Stomach (tissue), 9 donors: ENCODE data around the gene SDCCAG8. TPM values are rescaled to one million over a fixed set of nuclear protein-coding genes. Genes with fewer than 3 reads are reported as not detected.
A peak's percentile ranks its signal among the peaks of the same experiment; 100 is the strongest.

Experiments
- DNase-seq, 2 donors: peaks; one replicate each; pipeline versions ENCODE4 v3.0.0 to v3.0.0-alpha.2; 2013 to 2019
- H3K27ac ChIP-seq, 5 donors: fragments of 200-600 bp in 4 of 5; sonication (generic) in 4 of 5; one replicate each; pipeline ENCODE4 v1.5.1; 2013 to 2019; ENCODE audit warnings: mild to moderate bottlenecking in 1 of 5, moderate library complexity in 1 of 5
- H3K27me3 ChIP-seq, 3 donors: fragments of 200-600 bp; sonication (generic); one replicate each; pipeline ENCODE4 v1.5.1; 2017 to 2019; ENCODE audit warnings: mixed run types in 1 of 3
- H3K36me3 ChIP-seq, 4 donors: fragments of 200-600 bp; sonication (generic); 1 replicate in 3 of 4; 2 replicates in 1 of 4; pipeline ENCODE4 v1.5.1; 2016 to 2019
- H3K4me1 ChIP-seq, 4 donors: fragments of 200-600 bp; sonication (generic); one replicate each; pipeline ENCODE4 v1.5.1; 2016 to 2019
- H3K4me3 ChIP-seq, 4 donors: fragments of 200-600 bp; sonication (generic) in 3 of 4; one replicate each; pipeline ENCODE4 v1.5.1; 2016 to 2019; ENCODE audit warnings: mild to moderate bottlenecking in 1 of 4
- H3K9me3 ChIP-seq, 4 donors: fragments of 200-600 bp; sonication (generic); one replicate each; pipeline ENCODE4 v1.5.1; 2016 to 2019
- EP300 ChIP-seq: sonication (generic); formaldehyde crosslinking; IDR thresholded peaks from one replicate; pipeline ENCODE4 v1.6.1; 2017; ENCODE audit warnings: antibody characterized with exemption
- POLR2A ChIP-seq, 4 donors: fragments of 450-650 bp; IDR thresholded peaks; one replicate each; pipeline ENCODE4 v1.6.1; 2016; ENCODE audit warnings: antibody characterized with exemption in 4 of 4, control low read depth in 2 of 4, mild to moderate bottlenecking in 1 of 4, moderate library complexity in 1 of 4
- POLR2AphosphoS5 ChIP-seq, 3 donors: sonication (generic); formaldehyde crosslinking; IDR thresholded peaks; one replicate each; pipeline ENCODE4 v1.6.1; 2016; ENCODE audit warnings: antibody characterized with exemption in 3 of 3
- WGBS, 5 donors: extraction: QIAGEN DNeasy Blood & Tissue Kit in 3 of 5; methylation state at CpG; one replicate each; pipeline versions ENCODE4 v1.1.5 to v1.1.7; 2013 to 2018; 5-methylcytosine and 5-hydroxymethylcytosine counted together
- intact Hi-C: fragments of 100-400 bp; cut with DNase I; formaldehyde crosslinking; loops from one replicate; pipeline ENCODE4 v1.15.1; 2023; ENCODE audit warnings: low total_unique reads
- polyA plus RNA-seq, 3 donors: library from polyadenylated mRNA; stranded (reverse); fragments of 200-250 nt; gene quantifications; one replicate each; pipeline ENCODE4 v1.2.3, GENCODE V29; 2013
- total RNA-seq, 5 donors: library from RNA; depleted of rRNA; stranded (reverse); fragments of >200 nt; gene quantifications; one replicate each; pipeline versions ENCODE4 v1.1.0 to v1.2.3, GENCODE V29; 2014 to 2016
- TF ChIP-seq, protein P1 (sequence below), 7 experiments: fragments of 450-650 bp in 4 of 7; fragments of 200-600 bp in 3 of 7; sonication (generic) in 3 of 7; IDR thresholded peaks; one replicate each; pipeline ENCODE4 v1.5.1; 2016 to 2019; ENCODE audit warnings: antibody characterized with exemption in 7 of 7, control low read depth in 2 of 7, mild to moderate bottlenecking in 1 of 7
- donor health status: healthy with polysubstance abuse.
- donor health status: Bipolar disorder and iron deficiency.
- donor health status: healthy.

The SDCCAG8 gene
- total and polyA plus RNA-seq, 8 donors: 16.3 to 184 (median 24.5) TPM

DNA sequence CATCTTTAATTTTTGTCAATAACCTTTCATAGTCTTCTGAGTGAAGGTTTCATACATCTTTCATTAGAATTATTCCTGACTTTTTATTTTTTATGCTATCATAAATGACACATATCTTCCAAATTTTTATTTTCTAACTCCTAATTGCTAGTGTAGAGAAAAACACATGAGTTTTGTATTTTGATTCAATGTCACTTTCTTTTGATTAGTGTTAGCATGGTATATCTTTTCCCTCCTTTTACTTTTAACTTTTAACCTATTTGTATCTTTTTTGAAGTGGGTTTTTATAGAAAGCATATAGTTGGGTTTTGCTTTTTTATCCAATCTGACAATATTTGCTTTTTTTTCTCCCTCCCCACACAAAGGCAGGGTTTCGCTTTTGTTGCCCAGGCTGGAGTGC lies 43.2 kb downstream of the SDCCAG8 start:
- intact Hi-C loops: no loop called here
- no peak for DNase-seq
- 94 to 100% (median 96%) methylated on average over 1 of the region's 1 CpG for WGBS, 5 donors
- H3K4me3 ChIP-seq: no peak overlapping the region
- TF ChIP-seq POLR2A (IDR thresholded peaks at IDR 0.05) (no peak), EP300 (no peak), POLR2AphosphoS5 (IDR thresholded peaks at IDR 0.05) (no peak)
- TF ChIP-seq, protein P1, sequence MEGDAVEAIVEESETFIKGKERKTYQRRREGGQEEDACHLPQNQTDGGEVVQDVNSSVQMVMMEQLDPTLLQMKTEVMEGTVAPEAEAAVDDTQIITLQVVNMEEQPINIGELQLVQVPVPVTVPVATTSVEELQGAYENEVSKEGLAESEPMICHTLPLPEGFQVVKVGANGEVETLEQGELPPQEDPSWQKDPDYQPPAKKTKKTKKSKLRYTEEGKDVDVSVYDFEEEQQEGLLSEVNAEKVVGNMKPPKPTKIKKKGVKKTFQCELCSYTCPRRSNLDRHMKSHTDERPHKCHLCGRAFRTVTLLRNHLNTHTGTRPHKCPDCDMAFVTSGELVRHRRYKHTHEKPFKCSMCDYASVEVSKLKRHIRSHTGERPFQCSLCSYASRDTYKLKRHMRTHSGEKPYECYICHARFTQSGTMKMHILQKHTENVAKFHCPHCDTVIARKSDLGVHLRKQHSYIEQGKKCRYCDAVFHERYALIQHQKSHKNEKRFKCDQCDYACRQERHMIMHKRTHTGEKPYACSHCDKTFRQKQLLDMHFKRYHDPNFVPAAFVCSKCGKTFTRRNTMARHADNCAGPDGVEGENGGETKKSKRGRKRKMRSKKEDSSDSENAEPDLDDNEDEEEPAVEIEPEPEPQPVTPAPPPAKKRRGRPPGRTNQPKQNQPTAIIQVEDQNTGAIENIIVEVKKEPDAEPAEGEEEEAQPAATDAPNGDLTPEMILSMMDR (IDR thresholded peaks at IDR 0.05): no peak
- H3K27me3 ChIP-seq: no peaks in the 10 kb centered on the region
- H3K4me1 ChIP-seq: no peaks in the 10 kb centered on the region
- peaks cover 0 to 9% (median 4%) of the 10 kb centered on the region in 4 donors for H3K9me3 ChIP-seq
- H3K36me3 ChIP-seq: peaks cover 3 to 62% (median 28%) of the 10 kb centered on the region in 4 donors
- no peak overlapping the region for H3K27ac ChIP-seq

DNA sequence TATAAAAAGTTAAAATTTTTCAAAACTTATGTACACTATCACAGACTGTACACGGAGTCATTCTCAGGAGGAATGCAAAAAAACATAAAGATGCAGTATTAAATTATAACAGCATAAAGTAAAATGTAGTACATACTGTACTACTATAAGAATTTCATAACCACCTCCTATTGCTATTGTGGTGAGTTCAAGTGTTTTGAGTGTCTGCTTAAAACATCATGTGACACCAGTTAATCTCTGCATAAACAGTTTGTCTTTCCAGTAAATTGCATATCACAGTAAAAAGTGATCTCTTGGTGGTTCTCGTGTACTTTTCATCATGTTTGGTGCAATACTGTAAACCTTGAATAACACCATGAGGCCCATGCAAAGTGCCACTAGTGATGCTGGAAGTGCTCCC lies 45.2 kb downstream of the SDCCAG8 start:
- Histone ChIP-seq H3K9me3 (peaks cover 0 to 9% (median 4%) of the 10 kb centered on the region in 4 donors), H3K4me3 (no peak overlapping the region), H3K4me1 (no peaks in the 10 kb centered on the region), H3K36me3 (peaks cover 3 to 55% (median 29%) of the 10 kb centered on the region in 4 donors), H3K27me3 (no peaks in the 10 kb centered on the region), H3K27ac (no peak overlapping the region)
- 94 to 99% (median 95%) methylated on average over 2 of the region's 2 CpGs for WGBS, 5 donors
- TF ChIP-seq EP300: no peak
- TF ChIP-seq POLR2AphosphoS5 (IDR thresholded peaks at IDR 0.05): no peak
- TF ChIP-seq, protein P1 (IDR thresholded peaks at IDR 0.05): no peak
- no peak for TF ChIP-seq POLR2A (IDR thresholded peaks at IDR 0.05)
- DNase-seq: no peak
- intact Hi-C loops: no loop called here

DNA sequence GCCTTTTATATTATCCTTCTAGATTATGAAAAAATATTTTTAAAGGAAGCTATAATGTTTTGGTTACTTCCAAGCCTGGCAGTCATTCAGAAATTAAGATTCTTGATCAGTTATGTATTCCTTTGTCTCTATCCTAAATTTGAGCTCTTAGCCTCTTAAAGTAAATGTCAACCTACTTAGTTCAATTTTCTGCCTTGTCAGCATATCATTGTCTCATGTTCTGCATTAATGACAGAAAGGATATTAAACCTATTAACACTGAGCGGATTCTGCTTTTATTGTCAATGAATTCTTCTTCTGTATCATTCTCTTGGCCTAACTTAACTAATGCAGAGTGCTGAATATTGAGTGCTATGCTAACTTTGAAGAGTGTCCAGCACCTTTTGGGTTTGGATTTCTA lies 56.0 kb downstream of the SDCCAG8 start:
- DNase-seq: no peak
- TF ChIP-seq EP300 (no peak), POLR2A (IDR thresholded peaks at IDR 0.05) (no peak), POLR2AphosphoS5 (IDR thresholded peaks at IDR 0.05) (no peak)
- Histone ChIP-seq H3K4me1 (peaks cover 0 to 29% (median 6%) of the 10 kb centered on the region in 4 donors), H3K4me3 (no peak overlapping the region), H3K36me3 (peaks cover 0 to 31% (median 24%) of the 10 kb centered on the region in 4 donors), H3K9me3 (no peaks in the 10 kb centered on the region), H3K27me3 (no peaks in the 10 kb centered on the region), H3K27ac (no peak overlapping the region)
- 90 to 98% (median 97%) methylated on average over 1 of the region's 1 CpG for WGBS, 5 donors
- intact Hi-C loops: no loop called here

DNA sequence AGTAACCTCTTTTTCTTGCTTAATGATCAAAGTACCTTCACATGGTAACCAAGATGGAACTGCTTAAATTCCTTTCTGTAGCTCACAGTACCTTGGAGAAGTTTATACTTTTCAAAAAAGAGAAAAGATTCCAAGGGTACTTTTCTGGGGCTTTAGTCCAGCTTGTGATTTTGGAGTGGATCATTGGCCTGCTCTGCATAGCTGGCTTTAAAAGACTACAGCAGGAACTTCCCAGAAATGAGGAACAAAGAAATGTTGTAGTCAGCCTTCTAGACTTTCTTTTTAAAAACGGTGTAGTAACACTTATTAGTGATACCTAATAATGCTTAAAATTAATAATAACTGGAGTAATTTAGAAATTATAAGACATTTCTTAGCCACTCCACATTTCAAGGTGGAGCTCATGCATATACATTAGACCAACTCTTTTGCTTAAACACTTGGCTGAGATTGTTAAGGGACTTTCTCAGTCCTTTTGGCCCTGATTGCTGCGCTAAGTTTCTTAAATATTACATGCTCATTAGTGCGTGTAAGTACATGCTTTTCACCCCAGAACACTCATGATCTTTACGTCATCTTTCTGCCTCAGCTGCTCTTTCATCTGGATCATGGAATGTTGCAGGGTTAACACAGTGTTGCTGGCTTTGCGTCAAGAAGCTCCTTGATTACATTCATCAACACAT lies 57.3 kb downstream of the SDCCAG8 start:
- intact Hi-C loops: no loop called here
- TF ChIP-seq, protein P1 (IDR thresholded peaks at IDR 0.05): no peak
- TF ChIP-seq POLR2A (IDR thresholded peaks at IDR 0.05): no peak
- TF ChIP-seq EP300: no peak
- TF ChIP-seq POLR2AphosphoS5 (IDR thresholded peaks at IDR 0.05): no peak
- Histone ChIP-seq H3K27me3 (no peaks in the 10 kb centered on the region), H3K9me3 (no peaks in the 10 kb centered on the region), H3K4me1 (peaks cover 0 to 31% (median 6%) of the 10 kb centered on the region in 4 donors), H3K27ac (peak overlapping the region in 1 of 5 donors; percentile 10), H3K36me3 (peaks cover 0 to 35% (median 29%) of the 10 kb centered on the region in 4 donors), H3K4me3 (no peak overlapping the region)
- DNase-seq: peak in 1 of 2 donors; percentile 16
- WGBS, 5 donors: 86 to 94% (median 90%) methylated on average over 5 of the region's 5 CpGs
